Measurements from ENCODE around the gene LSM3.

The LSM3 gene

DNA sequence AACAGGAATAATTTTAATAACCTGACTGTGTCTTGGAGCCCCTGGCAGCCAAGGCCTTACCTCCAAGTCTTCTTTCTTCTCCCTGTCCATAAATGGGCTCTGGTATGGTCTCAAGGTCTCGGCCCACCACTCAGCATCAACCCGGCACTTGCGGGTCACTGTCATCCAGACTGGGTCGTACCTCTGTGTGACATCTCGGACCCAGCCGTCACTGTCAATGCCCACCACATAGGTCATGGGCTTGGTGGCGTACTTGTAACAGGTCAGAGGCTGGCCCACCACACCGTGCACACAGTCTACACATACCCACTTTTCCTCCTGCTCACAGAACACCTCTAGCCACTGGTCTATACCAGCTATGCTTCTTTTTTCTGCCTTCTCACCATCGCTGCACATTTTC is 20.7 kb upstream of the LSM3 start:
- no peak for DNase-seq (ENCODE audit: low read depth)

DNA sequence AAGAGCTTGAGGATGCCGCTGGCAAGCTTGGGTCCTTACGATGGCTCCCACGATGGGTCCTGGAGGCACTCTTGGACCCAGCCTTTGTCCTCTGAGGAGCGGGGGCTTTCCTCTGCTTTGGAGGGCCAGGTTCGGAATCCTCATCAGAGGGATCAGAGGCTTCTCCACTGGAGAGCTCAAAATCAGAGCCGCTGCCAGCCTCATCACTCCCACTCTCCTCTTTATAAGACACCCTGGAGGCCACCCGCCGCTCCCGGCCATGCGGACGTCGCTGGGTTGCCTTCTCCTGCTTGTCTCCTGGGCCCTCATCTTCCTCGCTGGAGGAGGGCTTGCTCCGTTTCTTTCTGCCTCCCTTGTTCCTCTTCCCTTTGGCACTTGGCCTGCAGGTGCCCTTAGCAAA is 20.2 kb upstream of the LSM3 start:
- DNase-seq (ENCODE audit: low read depth) = no peak

GRCh38 chr3:14159426-14159825 is 19.2 kb upstream of the LSM3 start:
- DNase-seq (ENCODE audit: low read depth) = no peak

- no peak for DNase-seq (ENCODE audit: low read depth)
Observed at GRCh38 chr3:14161282-14161681, 17.3 kb upstream of the LSM3 start.

- DNase-seq (ENCODE audit: low read depth) = no peak
Observed at GRCh38 chr3:14162178-14162577, 16.4 kb upstream of the LSM3 start.

DNA sequence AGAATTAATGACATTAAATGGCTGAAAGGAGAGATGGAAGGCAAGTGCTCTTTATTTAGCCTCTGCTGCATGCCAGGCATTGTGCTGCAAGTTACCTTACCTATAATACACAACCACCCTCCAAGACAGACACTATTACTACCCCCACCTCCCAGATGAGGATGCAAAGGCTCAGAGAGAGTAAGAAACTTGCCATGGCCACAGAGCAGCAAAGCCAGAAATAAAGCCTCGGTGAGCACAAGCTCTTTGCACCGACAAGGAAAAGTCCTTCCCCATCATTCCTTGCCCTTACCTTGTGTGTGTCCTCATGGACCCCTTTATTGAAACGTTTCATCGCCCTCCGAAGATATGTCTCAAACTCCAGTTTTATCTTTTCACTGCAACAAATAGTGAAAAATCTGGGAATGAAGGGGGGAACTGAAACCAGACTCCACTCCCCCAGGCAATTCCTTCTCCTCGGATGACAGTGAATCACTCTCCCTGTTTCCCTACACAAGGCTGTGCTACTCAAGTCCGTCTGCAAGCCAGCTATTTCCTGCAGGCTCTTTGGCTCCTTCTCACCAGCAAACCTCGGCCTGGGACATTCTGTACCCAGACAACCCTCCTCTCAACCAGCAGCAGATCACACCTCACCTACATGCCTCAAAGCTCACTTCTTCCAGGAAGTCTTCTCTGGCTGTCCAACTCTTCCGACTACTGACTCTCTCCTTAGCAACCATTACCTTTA is 11.6 kb upstream of the LSM3 start:
- DNase-seq (ENCODE audit: low read depth) = no peak

- DNase-seq (ENCODE audit: low read depth) = no peak
Observed at GRCh38 chr3:14169435-14169834, 9.2 kb upstream of the LSM3 start.

DNA sequence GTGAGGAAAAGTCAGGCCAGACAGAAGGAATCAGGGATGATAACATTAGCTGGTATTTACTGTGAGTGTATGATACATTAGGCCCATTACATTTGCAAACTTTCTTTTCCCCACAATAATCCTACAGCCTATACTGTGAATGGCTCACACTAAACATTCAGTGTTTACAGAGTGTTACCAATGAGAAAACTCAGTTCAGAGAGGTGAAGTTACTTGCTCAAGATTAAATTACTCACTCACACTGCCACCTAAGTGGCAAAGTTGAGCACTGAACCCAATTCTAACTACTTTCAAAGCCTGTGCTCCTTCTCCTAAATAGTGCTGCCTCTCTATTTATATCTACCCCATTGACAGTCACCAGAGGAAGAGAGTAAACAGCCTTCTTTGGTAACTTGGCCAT is 8.7 kb upstream of the LSM3 start:
- DNase-seq (ENCODE audit: low read depth) = no peak

- DNase-seq (ENCODE audit: low read depth) = no peak
Observed at GRCh38 chr3:14170531-14171159, 8.0 kb upstream of the LSM3 start.

DNA sequence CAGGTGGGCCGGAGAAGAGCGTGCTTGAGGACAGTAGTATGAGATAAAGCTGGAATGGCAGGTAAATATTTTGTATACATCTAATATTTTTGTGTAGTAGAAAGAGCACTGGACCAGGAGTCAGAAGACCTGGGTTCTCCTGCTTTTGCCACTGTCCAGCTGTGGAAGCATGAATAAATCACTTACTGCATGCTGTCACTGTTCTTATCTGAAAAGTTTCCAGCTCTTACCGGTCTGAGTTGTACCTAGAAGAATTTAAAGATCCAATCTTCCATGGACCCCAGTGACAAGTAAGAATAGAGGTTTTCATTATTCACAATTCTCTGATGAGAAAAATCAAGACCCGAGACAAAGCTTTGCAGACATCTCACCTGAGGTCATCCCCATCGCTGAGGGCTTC is 6.1 kb upstream of the LSM3 start:
- DNase-seq (ENCODE audit: low read depth) = no peak

GRCh38 chr3:14174483-14174882 is 4.1 kb upstream of the LSM3 start:
- DNase-seq (ENCODE audit: low read depth) = no peak

DNA sequence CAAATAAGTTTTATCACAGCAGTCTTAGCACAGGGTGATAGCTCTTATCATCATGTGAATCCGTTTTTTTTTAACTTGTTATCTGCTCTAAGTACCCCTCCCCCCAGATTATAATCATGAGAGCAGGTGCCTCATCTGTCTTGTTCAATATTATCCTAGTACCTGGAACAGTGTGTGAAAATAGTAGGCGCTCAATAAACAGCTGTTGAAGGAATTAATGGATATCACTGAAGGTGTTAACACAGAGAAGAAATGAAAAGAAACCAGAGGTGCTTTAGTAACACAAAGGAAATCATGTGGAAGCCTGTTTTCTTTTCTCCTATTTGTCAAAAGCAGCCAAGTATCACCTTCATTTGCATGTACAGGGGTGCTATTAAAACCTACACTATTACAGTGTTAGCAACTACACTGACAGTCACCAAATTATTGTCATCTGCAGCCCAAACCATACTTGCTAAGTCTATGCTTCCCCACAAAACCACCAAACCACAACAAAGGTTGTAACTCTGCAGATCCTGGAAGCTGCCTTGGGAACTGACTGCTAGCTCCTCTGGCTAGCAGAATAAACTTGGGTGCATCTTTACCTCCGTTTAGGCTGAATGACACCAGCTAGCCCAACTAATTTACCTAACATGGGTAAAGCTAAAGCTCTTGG is 3.1 kb upstream of the LSM3 start:
- DNase-seq (ENCODE audit: low read depth) = peak; percentile 41

DNA sequence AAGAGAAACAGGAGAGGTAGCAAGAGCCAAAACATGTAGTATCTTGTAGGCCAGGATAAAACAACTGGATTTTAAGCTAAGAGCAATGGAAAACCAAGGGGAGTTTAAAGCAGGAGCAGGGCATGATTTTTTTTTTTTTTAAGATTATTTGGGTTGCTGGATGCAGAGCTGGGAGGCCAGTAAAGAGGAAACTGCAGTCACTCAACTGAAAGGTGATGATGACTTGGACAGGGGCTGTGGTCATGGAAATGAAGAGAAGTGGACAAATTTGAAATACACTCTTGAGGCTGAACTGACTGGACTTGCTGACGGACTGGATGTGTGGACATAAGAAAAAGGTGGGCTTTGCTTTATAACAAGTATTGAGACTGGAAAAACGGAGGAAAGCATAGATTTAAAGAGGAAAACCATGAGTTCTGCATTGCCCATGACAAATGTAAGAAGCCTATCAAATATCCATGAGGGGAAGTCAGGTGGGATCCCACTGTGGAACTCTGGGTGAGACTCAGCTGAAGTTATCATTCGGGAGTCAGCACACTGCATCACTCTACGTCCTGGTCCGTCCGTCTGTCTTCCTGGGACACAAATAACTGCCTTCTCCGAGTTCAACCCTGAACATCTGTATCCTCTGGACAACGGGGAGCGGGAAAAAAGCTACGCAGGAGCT is 904 bp upstream of the LSM3 start:
- DNase-seq (ENCODE audit: low read depth) = no peak

DNA sequence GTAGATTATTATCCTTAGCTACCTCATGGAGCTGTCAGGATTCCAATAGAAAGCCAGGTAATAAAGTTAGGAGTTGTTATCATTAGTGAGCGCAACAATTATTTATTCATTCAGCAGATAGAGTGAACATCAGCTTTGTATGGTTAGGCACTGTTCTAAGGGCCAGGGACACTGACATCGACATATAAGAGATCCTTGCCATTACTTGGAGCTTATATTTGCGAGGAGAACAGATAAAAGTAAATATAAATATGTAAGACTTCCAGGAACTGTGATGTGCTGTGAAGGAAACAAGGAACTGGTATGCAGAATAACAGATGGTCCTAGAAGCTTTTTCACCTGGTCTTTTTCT is 473 bp downstream of the LSM3 start:
- DNase-seq (ENCODE audit: low read depth) = no peak

- no peak for DNase-seq (ENCODE audit: low read depth)
Observed at GRCh38 chr3:14179795-14180194, 1.2 kb downstream of the LSM3 start.

DNA sequence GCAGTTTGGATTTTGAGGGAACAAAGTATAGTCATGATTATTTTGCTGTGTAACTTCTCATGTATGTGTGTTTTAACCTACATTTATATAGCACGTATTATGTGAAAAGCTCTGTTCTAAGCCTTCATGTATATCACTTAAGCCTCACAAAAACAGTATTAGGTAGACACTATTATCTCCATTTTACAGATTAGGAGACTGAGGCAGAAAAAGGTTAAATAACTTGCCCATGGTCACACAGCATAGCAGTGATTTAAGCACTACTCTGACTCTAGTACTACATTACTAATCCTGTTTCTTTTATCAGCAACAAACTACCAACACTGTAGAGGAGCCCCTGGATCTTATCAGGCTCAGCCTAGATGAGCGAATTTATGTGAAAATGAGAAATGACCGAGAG is 2.6 kb downstream of the LSM3 start:
- no peak for DNase-seq (ENCODE audit: low read depth)

DNA sequence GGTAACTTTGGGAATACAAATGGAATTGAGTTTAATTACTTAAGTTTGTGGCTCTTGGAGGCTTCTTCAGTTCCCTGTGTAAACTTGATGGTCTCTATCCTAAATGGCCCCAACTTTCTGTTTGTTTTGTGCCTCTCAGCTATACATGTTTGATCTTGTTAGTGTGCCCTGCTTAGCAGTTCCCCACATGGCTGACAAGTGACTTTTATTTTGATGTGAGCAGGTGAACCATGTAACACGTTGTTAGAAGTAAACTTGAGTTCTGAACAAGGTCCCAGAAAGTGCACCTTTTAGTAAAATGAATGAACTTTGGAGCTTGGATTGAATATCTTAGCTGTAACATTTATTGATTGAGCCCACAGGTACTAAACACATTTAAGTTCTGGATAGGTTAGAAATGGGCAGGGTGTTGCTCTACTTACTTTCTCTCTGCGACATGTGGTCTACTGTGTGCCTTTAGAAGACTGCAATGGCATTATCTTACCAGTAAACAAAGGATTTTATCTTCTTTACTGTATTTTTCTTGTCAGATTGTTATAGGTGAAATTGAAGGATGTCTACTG is 4.5 kb downstream of the LSM3 start:
- DNase-seq (ENCODE audit: low read depth) = no peak

DNA sequence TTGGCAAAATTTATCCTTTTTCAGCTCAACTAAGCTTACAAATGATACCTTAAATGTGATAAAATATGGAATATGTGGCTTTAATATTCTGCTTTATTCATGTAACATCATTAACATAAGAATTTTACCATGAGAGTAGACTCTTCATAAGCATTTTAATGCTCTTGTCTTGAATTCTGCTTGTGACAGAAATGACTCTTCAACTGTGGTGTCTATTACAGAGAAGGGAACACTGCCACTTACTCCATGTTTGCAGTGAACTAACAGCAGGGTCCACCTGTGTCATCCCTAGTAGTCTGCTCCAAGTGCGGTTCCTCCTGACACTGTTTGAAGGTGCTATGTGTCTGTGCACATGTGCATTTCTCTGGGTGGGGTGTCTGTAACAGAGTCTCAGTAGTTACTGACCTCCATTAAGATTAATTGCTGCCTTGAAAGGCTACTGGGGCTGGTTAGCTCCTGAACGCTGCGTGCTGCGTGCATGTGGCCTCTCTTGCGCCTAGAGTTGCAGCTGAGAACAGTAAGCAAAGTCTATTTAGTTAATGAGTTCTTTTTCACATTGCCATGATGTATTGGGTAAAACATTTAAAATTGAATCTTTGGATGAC is 8.3 kb downstream of the LSM3 start:
- DNase-seq (ENCODE audit: low read depth) = no peak

DNA sequence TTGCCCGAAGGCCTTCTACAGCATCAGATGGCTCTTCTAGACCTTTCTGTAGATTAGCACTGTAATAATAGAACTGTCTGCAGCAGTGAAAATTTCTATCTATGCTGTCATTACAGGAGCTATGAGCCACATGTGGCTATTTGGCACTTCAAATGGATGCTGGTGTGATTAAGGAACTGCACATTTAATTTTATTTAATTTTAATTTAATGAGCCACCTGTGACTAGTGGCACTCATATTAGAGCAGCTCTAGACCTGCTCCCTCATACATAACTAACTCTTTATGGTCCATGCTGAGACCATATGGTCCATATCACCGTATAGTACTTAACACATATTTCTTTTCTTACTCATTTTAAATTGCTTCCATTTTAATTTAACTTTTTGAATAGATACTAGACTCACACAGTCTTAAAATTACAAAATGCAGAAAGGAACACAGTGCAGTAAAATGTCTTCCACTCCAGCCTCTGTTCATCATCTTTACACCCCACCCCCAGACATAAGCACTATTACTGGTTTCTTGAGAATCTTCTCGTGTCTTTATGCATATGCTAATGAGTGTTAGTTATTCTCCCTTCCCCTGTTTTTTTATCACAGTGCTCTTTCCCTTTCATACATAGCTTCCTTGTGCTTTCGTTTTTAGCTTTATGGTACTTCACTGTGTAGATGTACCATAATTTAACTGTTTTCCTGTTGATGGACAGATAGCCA is 9.6 kb downstream of the LSM3 start:
- DNase-seq (ENCODE audit: low read depth) = no peak

DNA sequence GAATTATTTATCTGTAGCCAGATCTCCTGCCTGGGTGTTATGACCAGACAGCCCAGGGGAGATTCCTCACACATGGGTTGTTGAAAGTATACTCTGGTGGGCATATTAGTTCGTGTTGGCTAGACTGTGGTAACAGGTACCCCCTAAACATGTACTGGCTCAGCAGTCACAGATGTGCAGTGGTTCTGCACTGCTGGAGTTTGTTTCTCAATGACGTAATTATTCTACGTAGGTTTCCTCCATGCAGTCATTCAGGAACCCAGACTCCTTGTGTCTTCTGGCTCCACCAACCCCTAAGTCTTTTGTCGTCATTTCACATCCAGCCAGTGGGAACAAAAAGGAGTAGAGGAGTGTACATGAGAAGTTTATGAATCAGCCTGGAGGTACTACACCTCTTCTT is 16.2 kb downstream of the LSM3 start:
- DNase-seq (ENCODE audit: low read depth) = no peak

- no peak for DNase-seq (ENCODE audit: low read depth)
Observed at GRCh38 chr3:14199641-14200040, 21.0 kb downstream of the LSM3 start.

DNA sequence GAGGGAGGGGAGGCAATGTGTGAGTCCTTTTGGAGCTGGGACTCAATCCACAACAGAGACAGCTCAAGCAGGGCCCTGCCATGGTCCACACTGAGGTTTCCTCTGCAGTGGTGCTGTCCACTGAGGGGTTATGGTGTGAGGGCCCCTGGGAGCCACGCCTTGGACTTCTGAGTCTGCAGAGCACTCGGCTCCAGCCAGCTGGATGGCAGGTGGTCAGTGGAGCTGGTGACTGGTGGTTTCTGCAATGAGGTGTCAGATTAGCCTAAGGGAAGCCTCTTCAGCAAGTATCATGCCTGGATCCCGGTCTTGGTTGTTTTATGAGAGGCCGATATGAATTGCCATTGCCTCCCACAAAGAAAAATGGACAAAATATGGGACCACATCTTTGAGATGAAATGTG is 21.7 kb downstream of the LSM3 start:
- DNase-seq (ENCODE audit: low read depth) = no peak

All from activated T-helper 1 cell treated with Interleukin-2 at 50 U/mL for 16 hours (primary cell).